VCaP (cell line): Measurements from ENCODE around the gene GGT1.

ENCODE experiments used
- H3K27ac ChIP-seq: fragments of 450-650 bp; 2 replicates; pipeline ENCODE4 v1.5.1; 2017
- CTCF ChIP-seq: fragments of 450-650 bp; conservative IDR thresholded peaks from 2 replicates; pipeline ENCODE4 v1.5.1; 2017; ENCODE audit warnings: mild to moderate bottlenecking, moderate library complexity

GGT1 gene

DNA sequence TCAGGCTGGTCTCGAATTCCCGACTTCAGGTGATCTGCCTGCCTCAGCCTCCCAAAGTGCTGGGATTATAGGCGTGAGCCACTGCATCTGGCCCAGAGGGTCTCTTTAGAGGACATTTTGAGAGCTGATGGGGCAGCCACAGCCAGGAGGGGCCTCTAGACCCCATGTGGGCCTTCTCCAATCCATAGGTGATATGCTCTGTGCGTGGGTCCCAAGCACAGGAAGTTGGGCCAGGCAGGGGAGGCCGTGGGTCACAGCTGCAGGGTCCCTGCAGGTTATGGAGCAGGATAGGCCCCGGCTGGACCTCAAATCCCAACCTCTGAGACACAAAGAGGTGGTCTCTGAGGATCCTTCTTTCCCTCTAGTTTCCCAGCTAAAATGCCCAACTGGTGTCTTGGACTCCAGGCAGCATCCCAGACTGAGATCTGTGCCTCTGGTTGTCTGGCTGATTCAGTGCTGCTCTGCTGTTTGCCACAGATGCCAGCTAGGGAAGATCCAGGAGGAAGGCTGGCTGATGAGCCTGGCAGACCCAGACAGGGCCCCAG lies 11.6 kb upstream of the GGT1 start:
- TF ChIP-seq CTCF, result no peak
- H3K27ac ChIP-seq, result peak overlapping the region; percentile 94

DNA sequence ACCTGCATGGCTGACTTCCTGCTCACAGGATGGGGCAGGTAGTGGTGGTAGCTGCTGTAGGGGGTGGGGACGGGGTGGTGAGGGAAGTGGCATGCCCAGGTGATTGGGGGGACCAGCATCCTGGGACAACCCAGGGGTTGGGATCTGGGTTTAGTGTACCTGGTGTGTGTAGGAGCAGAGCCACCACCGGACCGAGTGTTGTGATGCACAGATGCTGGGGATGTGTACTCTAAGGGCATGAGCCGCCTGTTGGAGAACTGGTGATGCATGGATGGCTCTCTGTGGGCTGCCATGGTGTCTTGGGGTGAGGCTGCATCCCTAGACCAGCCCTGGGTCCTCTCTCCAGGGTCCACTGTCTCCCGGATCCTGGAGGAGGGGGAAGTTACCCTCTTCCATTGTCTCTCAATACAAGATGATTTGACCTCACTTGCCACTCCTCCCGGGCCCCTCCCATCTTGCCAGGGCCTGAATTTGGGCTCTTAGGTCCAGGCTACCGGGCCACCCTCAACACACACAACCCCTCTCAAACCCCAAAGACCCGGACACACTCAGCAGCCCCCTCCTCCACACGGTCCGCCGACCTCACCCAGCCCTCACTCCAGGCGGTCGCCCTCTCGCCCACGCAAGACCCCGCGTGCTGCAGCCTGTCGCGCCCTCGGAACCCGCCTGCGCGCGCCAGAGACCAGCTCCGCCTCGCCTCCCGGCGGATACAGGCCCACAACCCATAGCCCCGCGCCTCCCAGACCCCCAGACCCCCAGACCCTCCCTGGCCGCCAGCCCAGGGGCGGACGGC lies 10.7 kb upstream of the GGT1 start:
- no peak; the same call in 1 of the 2 replicates for TF ChIP-seq CTCF
- H3K27ac ChIP-seq, result peak overlapping the region; percentile 94

GRCh38 chr22:24592851-24593558 lies 10.0 kb upstream of the GGT1 start, which contains the start of gene LRRC75B:
TSS of gene LRRC75B (minus strand) at chr22:24593073. CDS start at chr22:24593039, 34 bp downstream.
- peak within 1 kb of the TSS; percentile 94 for H3K27ac ChIP-seq
- TF ChIP-seq CTCF, result no peak

- peak overlapping the region; percentile 94 for H3K27ac ChIP-seq
These were observed 9.5 kb upstream of the GGT1 start for GRCh38 chr22:24593559-24593835.

DNA sequence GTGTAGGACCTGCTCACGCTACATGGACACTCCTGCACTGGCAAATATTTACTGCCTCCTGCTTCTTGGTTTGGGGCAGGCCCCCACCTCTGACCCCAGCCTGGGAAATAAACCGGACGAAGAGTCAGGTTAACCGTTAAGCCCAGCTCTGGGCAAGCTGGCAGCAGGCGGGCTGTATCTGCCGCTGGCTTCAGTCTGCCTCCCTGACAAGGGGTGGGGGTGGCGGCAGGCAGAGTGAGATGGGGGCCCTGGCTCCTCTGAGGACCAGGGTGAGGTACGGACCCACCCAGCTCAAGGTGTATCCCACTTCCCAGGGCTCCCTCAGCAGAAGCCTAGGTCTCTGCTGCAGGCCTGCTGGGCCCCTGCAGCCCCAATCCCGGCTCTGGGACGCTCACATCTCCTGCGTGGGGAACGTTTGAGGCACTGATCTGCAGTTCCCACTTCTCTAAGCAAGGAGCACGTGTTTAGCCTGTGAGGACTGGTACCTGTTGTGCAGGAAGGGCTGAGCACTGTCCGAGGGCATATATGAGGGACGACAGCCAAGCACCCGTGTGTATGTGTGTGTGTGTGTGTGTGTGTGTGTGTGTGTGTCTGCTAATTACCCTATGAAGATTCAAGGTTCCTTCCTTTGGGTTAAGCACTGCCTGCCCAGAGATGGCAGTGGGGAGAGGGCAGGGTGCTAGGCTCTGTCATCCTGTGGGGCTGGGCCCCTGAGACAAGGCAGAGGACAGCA lies 9.0 kb upstream of the GGT1 start:
- TF ChIP-seq CTCF, result no peak
- peak overlapping the region; percentile 94 for H3K27ac ChIP-seq

DNA sequence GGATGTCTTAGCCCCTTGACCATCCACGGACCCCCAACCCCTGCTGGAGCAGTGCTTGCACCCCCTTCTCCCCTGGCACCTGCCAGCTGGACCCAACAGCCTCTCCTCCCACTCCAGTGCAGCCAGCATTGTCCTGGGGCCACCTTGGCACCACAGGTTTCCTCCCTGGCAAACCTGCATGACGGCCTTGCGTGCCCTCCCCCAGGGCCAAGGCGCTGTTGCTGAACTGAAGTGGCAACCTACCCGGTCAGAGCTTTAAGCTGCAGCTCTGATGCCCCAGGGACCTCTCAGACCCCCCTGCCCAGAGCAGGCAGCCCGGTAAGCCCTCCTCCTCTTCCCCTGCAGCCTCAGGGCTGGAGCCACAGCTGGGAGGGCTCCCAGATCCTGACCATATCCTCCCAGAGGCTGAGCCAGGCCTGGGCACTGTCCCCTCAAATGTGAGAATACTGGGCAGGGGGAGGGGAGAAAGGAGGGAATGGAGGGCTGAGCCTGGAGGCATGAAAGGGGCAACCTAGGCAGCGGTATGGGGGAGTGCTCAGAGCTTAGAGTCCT lies 8.3 kb upstream of the GGT1 start:
- TF ChIP-seq CTCF, result no peak
- peak overlapping the region; percentile 94 for H3K27ac ChIP-seq

GRCh38 chr22:24595228-24595627 lies 7.8 kb upstream of the GGT1 start:
- peak overlapping the region; percentile 94 for H3K27ac ChIP-seq
- no peak for TF ChIP-seq CTCF
